T-cell (primary cell): ENCODE results near the gene HGFAC. TPM values are rescaled to one million over a fixed set of nuclear protein-coding genes. Genes with fewer than 3 reads are reported as not detected.

Experiments
- ATAC-seq, 4 experiments: fragments of 200-7000 bp in 3 of 4; fragments of 150-1000 bp in 1 of 4; cut with Tn5 transposase; replicated peaks in 1 of 4; 1 replicate in 3 of 4; 2 replicates in 1 of 4; pipeline ENCODE4 v1.10.0; 2021; ENCODE audit warnings: moderate library complexity in 3 of 4, mild to moderate bottlenecking in 2 of 4, moderate number of reproducible peaks in 1 of 4
- CTCF ChIA-PET, 2 donors: fragments of 300-600 bp; sonication (Branson Sonifier 250); formaldehyde crosslinking; loops; one replicate each; lab custom pipeline; 2022; ENCODE audit warnings: antibody characterized with exemption in 2 of 2; lab: Charles Lee
- POLR2A ChIA-PET, 2 donors: fragments of 300-600 bp; sonication (Branson Sonifier 250); formaldehyde crosslinking; loops; one replicate each; lab custom pipeline; 2022; ENCODE audit warnings: antibody characterized with exemption in 2 of 2; lab: Charles Lee
- DNase-seq, 35 experiments: peaks; one replicate each; pipeline versions ENCODE4 v3.0.0 to v3.0.0-alpha.2; 2013 to 2023
- H3K27ac ChIP-seq: one replicate; pipeline ENCODE4 v1.5.1; 2013; ENCODE audit warnings: low read length
- H3K27me3 ChIP-seq, 2 experiments: replicated peaks in 1 of 2; 1 replicate in 1 of 2; 2 replicates in 1 of 2; pipeline versions ENCODE4 v1.6.1 to v1.7.0; 2013; ENCODE audit warnings: low read length in 1 of 2, mixed read lengths in 1 of 2; ENCODE audit not compliant: control insufficient read depth in 2 of 2, insufficient read depth in 2 of 2; ENCODE audit errors: extremely low read depth in 1 of 2
- H3K36me3 ChIP-seq, 2 donors: 1 replicate in 1 of 2; 2 replicates in 1 of 2; pipeline versions ENCODE4 v1.6.1 to v1.7.0; 2013; ENCODE audit warnings: low read length in 1 of 2; ENCODE audit not compliant: control insufficient read depth in 2 of 2, insufficient read depth in 1 of 2; ENCODE audit errors: extremely low read depth in 1 of 2
- H3K4me1 ChIP-seq, 2 experiments: 1 replicate in 1 of 2; 2 replicates in 1 of 2; pipeline versions ENCODE4 v1.6.1 to v1.7.0; 2013; ENCODE audit warnings: low read length in 2 of 2, mixed read lengths in 1 of 2; ENCODE audit not compliant: insufficient read depth in 2 of 2, control insufficient read depth in 1 of 2; ENCODE audit errors: extremely low read depth in 1 of 2
- H3K4me3 ChIP-seq, 2 donors: 1 replicate in 1 of 2; 2 replicates in 1 of 2; pipeline versions ENCODE4 v1.5.1 to v1.7.0; 2013; ENCODE audit warnings: mild to moderate bottlenecking in 2 of 2, low read length in 1 of 2, moderate library complexity in 1 of 2; ENCODE audit not compliant: control insufficient read depth in 1 of 2; ENCODE audit errors: extremely low read depth in 1 of 2
- H3K9me3 ChIP-seq: 2 replicates; pipeline ENCODE4 v1.7.0; 2013
- H3K27ac Mint-ChIP-seq, 2 donors: one replicate each; pipeline ENCODE4 v1.8.0; 2020 to 2021; ENCODE audit warnings: mild to moderate bottlenecking in 2 of 2, mixed read lengths in 2 of 2
- H3K27me3 Mint-ChIP-seq, 2 donors: one replicate each; pipeline ENCODE4 v1.8.0; 2021 to 2022; ENCODE audit warnings: mixed read lengths in 2 of 2
- H3K36me3 Mint-ChIP-seq: one replicate; pipeline ENCODE4 v1.8.0; 2021; ENCODE audit warnings: mixed read lengths
- H3K4me1 Mint-ChIP-seq, 3 donors: one replicate each; pipeline ENCODE4 v1.8.0; 2020 to 2022; ENCODE audit warnings: mixed read lengths in 3 of 3, mild to moderate bottlenecking in 1 of 3
- H3K4me3 Mint-ChIP-seq, 3 donors: one replicate each; pipeline ENCODE4 v1.8.0; 2020 to 2022; ENCODE audit warnings: mild to moderate bottlenecking in 3 of 3, mixed read lengths in 3 of 3, moderate library complexity in 3 of 3
- H3K9me3 Mint-ChIP-seq, 3 donors: one replicate each; pipeline ENCODE4 v1.8.0; 2020 to 2022; ENCODE audit warnings: mixed read lengths in 3 of 3
- WGBS: methylation state at CpG from one replicate; pipeline ENCODE4 v1.1.5; 2013; ENCODE audit warnings: missing lambda C conversion rate; ENCODE audit not compliant: insufficient coverage; 5-methylcytosine and 5-hydroxymethylcytosine counted together
- total RNA-seq, 35 experiments: library from RNA in 6 of 35; stranded (reverse) in 6 of 35; fragments of 120-200 nt in 1 of 35; gene quantifications; one replicate each; pipeline versions ENCODE4 v1.2.1 to v1.2.4 and lab custom pipeline; 2013 to 2026

Gene HGFAC
- total RNA-seq, 5 donors from 2014 or later (not counting 1 experiment from before 2014, with no cell fraction given) = 0.33 to 0.73 (median 0.70) TPM; not detected in 2

- Histone ChIP-seq H3K4me3 (no peak overlapping the region), H3K4me1 (no peaks in the 10 kb centered on the region), H3K27me3 (no peaks in the 10 kb centered on the region), H3K9me3 (no peaks in the 10 kb centered on the region), H3K27ac (no peak overlapping the region), H3K36me3 (peaks cover 0 to 9% of the 10 kb centered on the region in 2 donors)
- no peak for ATAC-seq
- H3K9me3 Mint-ChIP-seq = no peaks in the 10 kb centered on the region
- POLR2A ChIA-PET = no interaction called here
- DNase-seq = no peak
- no peak overlapping the region for H3K4me3 Mint-ChIP-seq
- CTCF ChIA-PET = no interaction called here
- no peaks in the 10 kb centered on the region for H3K4me1 Mint-ChIP-seq
- no peaks in the 10 kb centered on the region for H3K27me3 Mint-ChIP-seq
- 95% methylated on average over 10 of the region's 13 CpGs for WGBS
- peaks cover 1% of the 10 kb centered on the region for H3K36me3 Mint-ChIP-seq
- no peak overlapping the region for H3K27ac Mint-ChIP-seq
Measured at GRCh38 chr4:3423952-3424351, 17.8 kb upstream of the HGFAC start.

DNA sequence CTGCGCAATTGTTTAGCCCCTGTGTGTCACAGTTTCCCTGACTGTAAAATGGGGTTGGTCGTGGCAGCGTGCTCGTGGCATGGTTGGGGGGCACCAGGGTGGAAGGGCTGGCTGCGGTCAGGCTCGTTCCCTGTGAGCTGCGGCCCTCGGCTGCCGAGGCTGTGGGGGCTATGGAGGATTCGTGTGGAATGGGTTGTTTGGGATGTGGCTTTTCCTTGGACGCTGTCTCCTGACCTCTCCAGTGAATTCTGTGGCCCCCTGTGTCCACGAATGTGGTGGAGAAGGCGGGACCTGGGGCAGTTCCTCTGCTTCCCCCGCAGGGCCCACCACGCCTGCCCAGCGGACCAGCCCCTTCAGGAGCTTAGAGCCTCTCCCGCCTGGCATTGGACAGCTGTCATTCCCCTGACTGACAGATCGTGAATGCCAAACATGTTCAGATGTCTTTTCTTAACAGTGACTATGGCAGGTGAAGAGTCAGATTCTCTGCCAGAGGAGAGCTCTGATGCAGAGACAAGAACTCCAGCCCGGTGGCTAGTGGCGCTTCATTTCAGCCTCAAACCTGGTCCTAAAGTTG, 17.2 kb upstream of the HGFAC start:
- no peak overlapping the region for H3K27ac ChIP-seq
- CTCF ChIA-PET = no interaction called here
- H3K27ac Mint-ChIP-seq = no peak overlapping the region
- DNase-seq = no peak
- no peak overlapping the region for H3K4me3 Mint-ChIP-seq
- no peak for ATAC-seq
- POLR2A ChIA-PET = no interaction called here
- no peaks in the 10 kb centered on the region for H3K27me3 Mint-ChIP-seq
- no peaks in the 10 kb centered on the region for H3K4me1 ChIP-seq
- no peaks in the 10 kb centered on the region for H3K4me1 Mint-ChIP-seq
- peaks cover 7% of the 10 kb centered on the region for H3K36me3 Mint-ChIP-seq
- WGBS = 93% methylated on average over 17 of the region's 20 CpGs
- H3K36me3 ChIP-seq = peaks cover 0 to 9% of the 10 kb centered on the region in 2 donors
- no peaks in the 10 kb centered on the region for H3K27me3 ChIP-seq
- H3K9me3 Mint-ChIP-seq = no peaks in the 10 kb centered on the region
- H3K9me3 ChIP-seq = no peaks in the 10 kb centered on the region
- no peak overlapping the region for H3K4me3 ChIP-seq

- ChIA-PET CTCF (no interaction called here), POLR2A (no interaction called here)
- no peaks in the 10 kb centered on the region for H3K9me3 ChIP-seq
- DNase-seq = no peak
- H3K4me3 Mint-ChIP-seq = no peak overlapping the region
- H3K9me3 Mint-ChIP-seq = no peaks in the 10 kb centered on the region
- no peak overlapping the region for H3K27ac ChIP-seq
- ATAC-seq = no peak
- H3K4me1 Mint-ChIP-seq = no peaks in the 10 kb centered on the region
- WGBS = 96% methylated on average over 23 of the region's 24 CpGs
- no peaks in the 10 kb centered on the region for H3K27me3 ChIP-seq
- H3K27ac Mint-ChIP-seq = no peak overlapping the region
- H3K36me3 ChIP-seq = peaks cover 0 to 13% of the 10 kb centered on the region in 2 donors
- no peaks in the 10 kb centered on the region for H3K27me3 Mint-ChIP-seq
- H3K4me1 ChIP-seq = no peaks in the 10 kb centered on the region
- H3K4me3 ChIP-seq = no peak overlapping the region
- H3K36me3 Mint-ChIP-seq = peaks cover 7% of the 10 kb centered on the region
Measured at GRCh38 chr4:3426465-3427133, 15.2 kb upstream of the HGFAC start.

DNA sequence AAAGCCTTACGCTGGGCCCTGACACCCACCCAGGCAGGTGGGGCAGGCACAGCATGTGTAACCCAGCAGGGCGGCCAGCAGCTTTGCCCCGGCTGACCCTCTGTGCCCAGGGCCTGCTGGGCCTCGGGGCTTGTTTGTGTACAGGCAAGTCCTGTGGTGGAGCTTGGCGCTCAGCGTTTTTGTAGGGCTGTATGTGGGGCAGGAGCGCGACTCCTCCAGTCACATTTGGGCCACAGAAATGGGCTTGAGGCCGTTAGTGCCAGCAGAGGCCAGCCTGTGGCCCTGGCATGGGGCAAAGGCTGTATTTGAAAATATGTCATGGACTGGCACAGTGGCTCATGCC, 14.7 kb upstream of the HGFAC start:
- ChIA-PET POLR2A (no interaction called here), CTCF (no interaction called here)
- Mint-ChIP-seq H3K9me3 (no peaks in the 10 kb centered on the region), H3K4me3 (no peak overlapping the region), H3K36me3 (peaks cover 7% of the 10 kb centered on the region), H3K4me1 (no peaks in the 10 kb centered on the region), H3K27me3 (no peaks in the 10 kb centered on the region), H3K27ac (no peak overlapping the region)
- no peak overlapping the region for H3K27ac ChIP-seq
- WGBS = 100% methylated on average over 8 of the region's 9 CpGs
- peaks cover 0 to 13% of the 10 kb centered on the region in 2 donors for H3K36me3 ChIP-seq
- no peak overlapping the region for H3K4me3 ChIP-seq
- DNase-seq = no peak
- H3K27me3 ChIP-seq = no peaks in the 10 kb centered on the region
- no peaks in the 10 kb centered on the region for H3K9me3 ChIP-seq
- no peaks in the 10 kb centered on the region for H3K4me1 ChIP-seq
- ATAC-seq = no peak

- H3K27me3 Mint-ChIP-seq = no peaks in the 10 kb centered on the region
- H3K4me3 ChIP-seq = no peak overlapping the region
- no peaks in the 10 kb centered on the region for H3K4me1 Mint-ChIP-seq
- H3K36me3 Mint-ChIP-seq = peaks cover 7% of the 10 kb centered on the region
- ATAC-seq (no peak), DNase-seq (no peak)
- CTCF ChIA-PET = no interaction called here
- H3K4me1 ChIP-seq = no peaks in the 10 kb centered on the region
- WGBS = 97% methylated on average over 9 of the region's 17 CpGs
- no peaks in the 10 kb centered on the region for H3K27me3 ChIP-seq
- H3K27ac ChIP-seq = no peak overlapping the region
- POLR2A ChIA-PET = no interaction called here
- no peak overlapping the region for H3K27ac Mint-ChIP-seq
- H3K9me3 Mint-ChIP-seq = no peaks in the 10 kb centered on the region
- peaks cover 0 to 16% of the 10 kb centered on the region in 2 donors for H3K36me3 ChIP-seq
- H3K4me3 Mint-ChIP-seq = no peak overlapping the region
- no peaks in the 10 kb centered on the region for H3K9me3 ChIP-seq
Measured at GRCh38 chr4:3427706-3428446, 13.9 kb upstream of the HGFAC start.

DNA sequence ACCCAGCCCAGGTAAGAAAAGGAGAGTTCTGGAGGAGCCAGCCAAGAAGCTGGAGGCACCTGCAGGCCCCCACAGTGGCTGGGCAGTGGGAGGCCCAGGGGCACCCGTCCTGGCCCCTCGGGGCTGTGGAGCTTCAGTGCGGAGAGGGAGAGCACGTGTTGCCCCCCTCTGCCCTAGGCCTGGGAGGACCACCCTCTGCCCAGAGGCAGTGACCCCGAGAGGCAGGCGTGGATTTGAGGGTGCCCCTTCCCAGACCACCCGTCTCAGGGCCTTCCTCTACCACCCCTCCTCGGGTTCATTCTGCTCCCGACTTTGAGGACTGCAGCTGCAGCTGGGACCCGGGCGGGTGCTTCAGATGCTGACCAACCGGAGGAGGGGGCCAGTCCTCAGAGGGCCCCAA, 12.1 kb upstream of the HGFAC start:
- no peaks in the 10 kb centered on the region for H3K4me1 Mint-ChIP-seq
- CTCF ChIA-PET = no interaction called here
- no peaks in the 10 kb centered on the region for H3K4me1 ChIP-seq
- H3K27me3 Mint-ChIP-seq = no peaks in the 10 kb centered on the region
- H3K36me3 ChIP-seq = peaks cover 0 to 11% of the 10 kb centered on the region in 2 donors
- no peaks in the 10 kb centered on the region for H3K27me3 ChIP-seq
- H3K36me3 Mint-ChIP-seq = peaks cover 7% of the 10 kb centered on the region
- ATAC-seq (no peak), DNase-seq (no peak)
- H3K9me3 ChIP-seq = no peaks in the 10 kb centered on the region
- 90% methylated on average over 12 of the region's 12 CpGs for WGBS
- H3K4me3 ChIP-seq = no peak overlapping the region
- POLR2A ChIA-PET = interaction anchor here in 1 of 2 donors (0.8 kb wide), 1 partner anchor 10 kb away, joined by 3 read pairs; no protein-coding TSS in a partner anchor
- no peak overlapping the region for H3K4me3 Mint-ChIP-seq
- no peak overlapping the region for H3K27ac Mint-ChIP-seq
- H3K9me3 Mint-ChIP-seq = no peaks in the 10 kb centered on the region
- H3K27ac ChIP-seq = no peak overlapping the region
